Hepatocyte (in vitro differentiated cells): ENCODE data around the gene RDH12. TPM values are rescaled to one million over a fixed set of nuclear protein-coding genes. Genes with fewer than 3 reads are reported as not detected.

Source experiments
- DNase-seq: peaks from one replicate; pipeline ENCODE4 v3.0.0-alpha.2; 2016; ENCODE audit warnings: low spot score
- H2AFZ ChIP-seq: fragments of 200-600 bp; sonication (generic); 2 replicates; pipeline ENCODE4 v1.6.0; 2016; ENCODE audit warnings: antibody characterized with exemption, mild to moderate bottlenecking
- H3K27ac ChIP-seq: fragments of 200-600 bp; sonication (generic); 2 replicates; pipeline ENCODE4 v1.5.1; 2016; ENCODE audit warnings: mild to moderate bottlenecking
- H3K27me3 ChIP-seq: fragments of 200-600 bp; sonication (generic); 2 replicates; pipeline ENCODE4 v1.6.1; 2016
- H3K36me3 ChIP-seq: fragments of 200-600 bp; sonication (generic); replicated peaks from 2 replicates; pipeline ENCODE4 v1.5.1; 2016; ENCODE audit warnings: low read depth; ENCODE audit not compliant: insufficient read depth
- H3K4me1 ChIP-seq: fragments of 200-600 bp; sonication (generic); 2 replicates; pipeline ENCODE4 v1.5.1; 2016; ENCODE audit warnings: mild to moderate bottlenecking, moderate library complexity; ENCODE audit not compliant: insufficient read depth
- H3K4me2 ChIP-seq: fragments of 200-600 bp; sonication (generic); 2 replicates; pipeline ENCODE4 v1.6.0; 2016
- H3K4me3 ChIP-seq: fragments of 200-600 bp; sonication (generic); 2 replicates; pipeline ENCODE4 v1.5.1; 2016; ENCODE audit warnings: mild to moderate bottlenecking
- H3K79me2 ChIP-seq: fragments of 200-600 bp; sonication (generic); 2 replicates; pipeline ENCODE4 v1.6.0; 2017; ENCODE audit warnings: mild to moderate bottlenecking
- H3K9me2 ChIP-seq: fragments of 200-600 bp; sonication (generic); replicated peaks from 2 replicates; pipeline ENCODE4 v1.6.0; 2017; ENCODE audit warnings: mild to moderate bottlenecking; ENCODE audit not compliant: insufficient read depth
- H3K9me3 ChIP-seq: fragments of 200-600 bp; sonication (generic); 2 replicates; pipeline ENCODE4 v1.5.1; 2016; ENCODE audit warnings: low read depth, mild to moderate bottlenecking
- H4K20me1 ChIP-seq: fragments of 200-600 bp; sonication (generic); 2 replicates; pipeline ENCODE4 v1.6.0; 2016; ENCODE audit warnings: mild to moderate bottlenecking; ENCODE audit not compliant: insufficient read depth, poor library complexity, severe bottlenecking
- EZH2 ChIP-seq: fragments of 200-600 bp; sonication (generic); IDR thresholded peaks from 2 replicates; pipeline ENCODE4 v1.6.1; 2016; ENCODE audit warnings: antibody characterized with exemption, mild to moderate bottlenecking, borderline replicate concordance
- EZH2phosphoT487 ChIP-seq: fragments of 200-600 bp; sonication (generic); IDR thresholded peaks from one replicate; pipeline ENCODE4 v1.6.1; 2018; ENCODE audit warnings: antibody characterized with exemption, mild to moderate bottlenecking, low read depth, moderate library complexity; ENCODE audit not compliant: unreplicated experiment, severe bottlenecking
- WGBS: methylation state at CpG from one replicate; pipeline ENCODE4 v1.1.6; 2016; ENCODE audit warnings: low lambda C conversion rate; ENCODE audit errors: missing lambda C conversion rate; 5-methylcytosine and 5-hydroxymethylcytosine counted together
- polyA plus RNA-seq: library from polyadenylated mRNA; unstranded; fragments of >200 nt; fragmentation: Nextera tagmentation; extraction: Ambion mirVana; gene quantifications from 2 replicates; pipeline ENCODE4 v1.2.1, GENCODE V29; 2016
- total RNA-seq: library from RNA; depleted of rRNA; stranded (reverse); fragments of >200 nt; gene quantifications from 2 replicates; pipeline ENCODE4 v1.2.3, GENCODE V29; 2014
- TF ChIP-seq, protein P1 (sequence below): fragments of 200-600 bp; sonication (generic); IDR thresholded peaks from 2 replicates; pipeline ENCODE4 v1.5.1; 2016; ENCODE audit warnings: antibody characterized with exemption, mild to moderate bottlenecking; ENCODE audit not compliant: poor library complexity

RDH12 gene
- total and polyA plus RNA-seq, 2 experiments from 2014 or later: 1.1 to 1.7 TPM

DNA sequence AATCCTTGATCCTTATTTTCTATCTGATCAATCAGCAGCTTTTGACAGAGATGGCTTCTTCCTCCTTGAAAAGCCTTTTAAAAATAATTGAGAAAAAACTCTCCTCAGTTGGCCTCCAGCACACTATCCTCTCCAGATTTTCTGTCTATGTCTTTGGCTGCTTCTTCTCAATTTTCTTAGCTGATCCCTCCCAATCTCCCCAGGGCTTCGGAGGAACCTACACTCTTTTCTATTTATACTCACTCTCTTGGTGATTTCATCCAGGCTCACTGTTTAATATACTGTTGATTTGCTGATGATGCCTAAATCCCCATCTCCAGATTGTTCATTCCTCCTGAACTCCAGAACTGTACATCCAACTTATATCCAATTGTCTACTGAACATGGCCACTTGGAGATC lies 54.8 kb downstream of the RDH12 start:
- Histone ChIP-seq H3K4me1 (no peaks in the 10 kb centered on the region), H2AFZ (no peak overlapping the region), H3K27me3 (no peaks in the 10 kb centered on the region), H3K27ac (no peak overlapping the region), H3K9me2 (no peaks in the 10 kb centered on the region), H3K4me2 (no peak overlapping the region), H3K4me3 (no peak overlapping the region), H3K36me3 (no peaks in the 10 kb centered on the region), H3K9me3 (no peaks in the 10 kb centered on the region), H4K20me1 (no peaks in the 10 kb centered on the region), H3K79me2 (no peaks in the 10 kb centered on the region)
- TF ChIP-seq EZH2 (no peak), EZH2phosphoT487 (no peak)
- TF ChIP-seq, protein P1, sequence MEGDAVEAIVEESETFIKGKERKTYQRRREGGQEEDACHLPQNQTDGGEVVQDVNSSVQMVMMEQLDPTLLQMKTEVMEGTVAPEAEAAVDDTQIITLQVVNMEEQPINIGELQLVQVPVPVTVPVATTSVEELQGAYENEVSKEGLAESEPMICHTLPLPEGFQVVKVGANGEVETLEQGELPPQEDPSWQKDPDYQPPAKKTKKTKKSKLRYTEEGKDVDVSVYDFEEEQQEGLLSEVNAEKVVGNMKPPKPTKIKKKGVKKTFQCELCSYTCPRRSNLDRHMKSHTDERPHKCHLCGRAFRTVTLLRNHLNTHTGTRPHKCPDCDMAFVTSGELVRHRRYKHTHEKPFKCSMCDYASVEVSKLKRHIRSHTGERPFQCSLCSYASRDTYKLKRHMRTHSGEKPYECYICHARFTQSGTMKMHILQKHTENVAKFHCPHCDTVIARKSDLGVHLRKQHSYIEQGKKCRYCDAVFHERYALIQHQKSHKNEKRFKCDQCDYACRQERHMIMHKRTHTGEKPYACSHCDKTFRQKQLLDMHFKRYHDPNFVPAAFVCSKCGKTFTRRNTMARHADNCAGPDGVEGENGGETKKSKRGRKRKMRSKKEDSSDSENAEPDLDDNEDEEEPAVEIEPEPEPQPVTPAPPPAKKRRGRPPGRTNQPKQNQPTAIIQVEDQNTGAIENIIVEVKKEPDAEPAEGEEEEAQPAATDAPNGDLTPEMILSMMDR: no peak
- no peak for DNase-seq
- WGBS: 96% methylated on average over 1 of the region's 1 CpG

DNA sequence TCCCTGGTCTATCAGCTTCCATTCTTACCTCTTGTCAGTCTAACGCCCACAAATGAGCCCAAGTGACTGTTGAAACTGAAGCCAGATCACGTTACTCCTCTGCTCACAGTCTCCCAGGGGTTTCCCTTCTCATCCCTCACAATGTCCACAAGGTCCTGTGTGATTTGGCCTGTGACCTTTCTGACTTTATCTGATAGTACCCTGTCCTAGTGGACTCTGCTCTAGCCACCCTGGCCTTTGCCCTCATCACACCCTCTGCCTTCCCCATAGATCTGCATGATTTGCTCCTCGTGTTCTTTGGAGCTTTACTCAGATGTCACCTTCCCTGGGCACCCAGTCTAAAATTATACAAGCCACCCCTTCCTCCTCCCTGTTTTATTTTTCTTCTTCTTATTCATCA lies 55.5 kb downstream of the RDH12 start:
- WGBS: 93% methylated on average over 3 of the region's 3 CpGs

DNA sequence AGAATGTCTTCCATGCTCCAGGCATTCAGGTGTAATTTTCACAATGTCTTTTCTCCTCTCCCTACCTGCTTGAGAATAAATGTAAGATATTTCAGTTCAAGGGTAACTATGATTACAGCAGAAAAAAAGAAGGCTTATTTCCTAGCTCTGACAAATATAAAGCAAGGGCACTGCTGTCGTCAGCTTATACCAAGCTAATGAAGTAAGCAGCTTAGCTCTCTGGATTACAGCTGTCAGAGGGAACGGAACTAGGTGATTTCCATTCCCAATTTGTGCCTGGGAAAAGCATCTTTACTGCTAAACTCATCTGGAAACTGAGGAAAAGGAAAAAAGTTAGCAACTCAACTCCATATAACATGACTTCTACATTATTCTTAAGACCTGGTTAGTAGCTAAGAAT lies 58.2 kb downstream of the RDH12 start:
- Histone ChIP-seq H2AFZ (no peak overlapping the region), H3K27me3 (no peaks in the 10 kb centered on the region), H3K9me3 (no peaks in the 10 kb centered on the region), H3K36me3 (no peaks in the 10 kb centered on the region), H3K4me2 (no peak overlapping the region), H3K9me2 (no peaks in the 10 kb centered on the region), H3K4me1 (peaks cover 9% of the 10 kb centered on the region), H4K20me1 (no peaks in the 10 kb centered on the region), H3K79me2 (no peaks in the 10 kb centered on the region), H3K27ac (no peak overlapping the region), H3K4me3 (no peak overlapping the region)
- TF ChIP-seq, protein P1: no peak
- TF ChIP-seq EZH2 (no peak), EZH2phosphoT487 (no peak)
- WGBS: 87% methylated on average over 2 of the region's 2 CpGs
- no peak for DNase-seq

More for the DNA sequence above, 55.5 kb downstream of the RDH12 start:
- Histone ChIP-seq H3K9me2 (no peaks in the 10 kb centered on the region), H3K4me3 (no peak overlapping the region), H3K27ac (no peak overlapping the region), H3K9me3 (no peaks in the 10 kb centered on the region), H3K36me3 (no peaks in the 10 kb centered on the region), H3K27me3 (no peaks in the 10 kb centered on the region), H3K79me2 (no peaks in the 10 kb centered on the region), H3K4me2 (no peak overlapping the region), H2AFZ (no peak overlapping the region), H4K20me1 (no peaks in the 10 kb centered on the region), H3K4me1 (no peaks in the 10 kb centered on the region)
- no peak for TF ChIP-seq EZH2phosphoT487
- TF ChIP-seq, protein P1: no peak
- no peak for TF ChIP-seq EZH2
- no peak for DNase-seq

DNA sequence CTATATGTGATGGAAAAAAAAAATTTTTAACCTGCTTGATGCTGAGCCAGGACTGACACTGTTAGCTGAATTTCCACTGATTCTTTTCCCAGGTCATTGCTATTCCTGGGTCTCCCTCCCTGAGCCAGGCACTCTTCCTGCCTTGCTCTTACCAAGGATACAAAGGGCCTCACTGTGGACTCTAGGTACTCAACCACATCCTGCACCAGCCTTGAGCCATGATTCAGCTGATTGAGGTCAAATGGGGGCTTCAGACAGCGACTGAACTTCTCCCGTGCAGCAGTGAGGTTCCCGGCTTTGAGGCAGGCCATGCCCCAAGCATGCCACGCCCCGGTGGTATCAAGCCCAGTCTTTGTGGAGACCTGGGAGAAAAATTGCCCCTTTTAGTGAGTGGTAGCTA lies 60.4 kb downstream of the RDH12 start:
- WGBS: 95% methylated on average over 5 of the region's 5 CpGs
- Histone ChIP-seq H2AFZ (no peak overlapping the region), H3K27ac (no peak overlapping the region), H3K9me2 (no peaks in the 10 kb centered on the region), H4K20me1 (no peaks in the 10 kb centered on the region), H3K4me2 (no peak overlapping the region), H3K9me3 (no peaks in the 10 kb centered on the region), H3K27me3 (no peaks in the 10 kb centered on the region), H3K4me1 (peaks cover 9% of the 10 kb centered on the region), H3K4me3 (no peak overlapping the region), H3K36me3 (no peaks in the 10 kb centered on the region), H3K79me2 (no peaks in the 10 kb centered on the region)
- TF ChIP-seq, protein P1: no peak
- TF ChIP-seq EZH2phosphoT487 (no peak), EZH2 (no peak)
- DNase-seq: no peak
